CD4-positive, alpha-beta T cell treated with Interleukin-4 for 1 hour (primary cell): ENCODE measurements around the gene GIT2.
A peak's percentile ranks its signal among the peaks of the same experiment; 100 is the strongest.
"Not testable (repeated sequence)": the region's sequence is repeated elsewhere in the genome, so short reads cannot be mapped to it uniquely, and the experiment has no call there.

Experiments used
- DNase-seq, 2 donors: peaks; one replicate each; pipeline ENCODE4 v3.0.0-alpha.2; 2020 to 2022

The GIT2 gene

DNA sequence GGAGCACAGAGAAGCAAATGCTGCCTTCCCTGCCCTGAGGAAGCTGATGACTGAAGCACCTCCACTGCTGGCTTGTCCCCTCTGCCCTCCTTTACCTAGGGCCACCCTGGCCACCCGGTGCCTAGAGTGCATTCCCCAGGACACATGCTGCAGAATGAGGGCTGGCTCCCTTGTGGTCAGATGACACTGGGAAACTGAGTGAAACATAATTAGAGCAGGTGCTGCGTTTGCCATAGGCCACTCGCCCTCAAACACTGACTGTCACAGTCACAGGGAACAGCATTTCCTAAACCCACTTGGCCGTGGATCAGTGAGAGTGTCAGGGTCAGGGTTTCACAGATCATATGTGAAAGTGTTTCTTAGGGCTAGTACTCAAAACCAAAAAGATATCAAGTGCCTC lies 80.1 kb downstream of the GIT2 start:
- DNase-seq, result no peak

DNA sequence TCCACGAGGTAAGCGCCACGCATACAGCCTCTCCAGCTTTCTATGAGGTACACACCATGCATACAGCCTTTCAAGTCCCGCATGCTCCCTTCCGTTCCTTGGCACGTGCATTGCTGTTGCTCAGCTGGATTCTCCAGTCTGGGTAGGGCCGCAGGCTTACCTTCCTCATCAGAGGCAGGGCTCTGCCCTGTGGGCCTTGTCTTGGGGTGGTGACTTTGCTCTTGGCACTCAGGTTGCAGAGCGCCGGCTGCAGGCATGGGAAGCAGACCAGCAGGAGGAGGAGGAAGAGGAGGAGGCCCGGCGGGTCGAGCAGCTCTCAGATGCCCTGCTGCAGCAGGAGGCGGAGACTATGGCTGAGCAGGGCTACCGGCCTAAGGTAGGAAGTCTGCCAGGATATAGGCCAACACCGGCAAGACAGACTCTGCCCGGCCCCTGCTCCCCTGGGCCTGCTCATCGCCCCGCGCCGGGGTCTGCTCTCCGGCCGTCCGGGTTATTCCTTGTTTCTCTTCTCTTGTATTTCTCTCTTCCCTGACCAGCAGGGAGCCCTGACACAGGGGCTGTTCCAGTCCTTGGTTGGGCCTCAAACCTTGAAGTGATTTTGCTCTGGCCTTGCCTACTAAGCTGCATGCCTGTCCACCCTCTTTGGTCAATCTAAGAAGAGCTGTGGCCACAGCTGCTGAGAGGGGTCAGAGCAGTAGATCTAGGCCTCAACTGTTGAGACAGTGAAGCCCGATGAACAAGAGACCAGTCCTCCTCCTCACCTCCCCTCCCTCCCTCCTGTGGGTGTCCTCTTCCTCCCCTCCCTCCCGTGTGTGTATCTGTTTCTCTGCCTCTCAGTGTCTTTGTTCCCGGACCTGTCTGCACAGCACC lies 80.8 kb downstream of the GIT2 start:
- DNase-seq, result no peak

DNA sequence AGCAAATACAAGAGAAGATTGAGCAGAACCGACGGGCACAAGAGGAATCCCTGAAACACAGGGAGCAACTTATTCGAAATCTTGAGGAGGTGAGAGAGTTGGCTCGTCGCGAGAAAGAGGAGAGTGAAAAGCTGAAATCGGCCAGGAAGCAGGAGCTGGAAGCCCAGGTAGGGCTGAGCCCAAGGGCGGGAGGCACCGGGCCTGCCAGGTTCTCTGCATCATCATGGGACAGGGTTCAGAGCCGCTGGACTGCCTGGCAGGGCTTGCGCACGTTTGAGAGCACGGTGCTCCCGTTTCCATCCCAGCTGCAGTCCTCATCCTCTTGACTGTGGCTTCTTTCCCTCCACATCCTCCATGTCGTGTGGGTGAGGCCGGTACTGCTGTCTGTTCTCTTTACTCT lies 81.7 kb downstream of the GIT2 start:
- DNase-seq, result no peak

DNA sequence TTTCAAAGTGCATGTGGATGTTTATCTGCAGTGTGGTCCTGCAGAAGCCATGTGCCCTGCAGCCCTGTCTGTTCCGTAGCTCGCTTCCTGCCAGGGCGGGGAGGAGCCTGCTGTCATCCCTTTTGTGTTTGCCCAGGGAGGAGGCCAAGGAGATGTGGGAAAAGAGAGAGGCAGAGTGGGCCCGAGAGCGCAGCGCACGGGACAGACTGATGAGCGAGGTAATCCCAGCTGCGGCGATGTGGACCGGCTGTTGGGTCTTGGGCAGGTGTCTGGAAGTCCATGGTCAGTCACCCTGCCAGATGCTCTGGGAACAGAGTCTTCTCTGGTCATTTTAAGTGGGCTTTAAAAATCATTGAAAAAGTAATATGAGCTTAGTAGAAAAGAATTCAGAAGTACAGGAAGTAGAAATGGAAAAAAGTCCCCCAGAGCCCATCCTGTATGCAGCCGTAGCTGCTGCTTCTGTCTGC lies 83.3 kb downstream of the GIT2 start:
- DNase-seq, result no peak

DNA sequence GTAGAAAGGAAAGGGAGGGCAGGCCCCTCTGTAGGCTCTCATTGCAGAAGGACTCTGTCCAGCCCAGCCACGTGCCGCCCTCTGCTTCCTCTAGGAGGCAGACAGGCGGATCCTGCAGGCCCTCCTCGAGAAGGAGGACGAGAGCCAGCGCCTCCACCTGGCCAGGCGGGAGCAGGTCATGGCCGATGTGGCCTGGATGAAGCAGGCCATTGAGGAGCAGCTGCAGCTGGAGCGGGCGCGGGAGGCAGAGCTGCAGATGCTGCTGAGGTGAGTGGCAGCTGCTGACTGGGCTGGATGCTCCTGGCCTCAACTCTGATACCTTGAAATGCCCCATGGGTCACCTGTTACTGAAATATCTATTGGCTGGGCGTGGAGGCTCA lies 85.2 kb downstream of the GIT2 start:
- no peak for DNase-seq

DNA sequence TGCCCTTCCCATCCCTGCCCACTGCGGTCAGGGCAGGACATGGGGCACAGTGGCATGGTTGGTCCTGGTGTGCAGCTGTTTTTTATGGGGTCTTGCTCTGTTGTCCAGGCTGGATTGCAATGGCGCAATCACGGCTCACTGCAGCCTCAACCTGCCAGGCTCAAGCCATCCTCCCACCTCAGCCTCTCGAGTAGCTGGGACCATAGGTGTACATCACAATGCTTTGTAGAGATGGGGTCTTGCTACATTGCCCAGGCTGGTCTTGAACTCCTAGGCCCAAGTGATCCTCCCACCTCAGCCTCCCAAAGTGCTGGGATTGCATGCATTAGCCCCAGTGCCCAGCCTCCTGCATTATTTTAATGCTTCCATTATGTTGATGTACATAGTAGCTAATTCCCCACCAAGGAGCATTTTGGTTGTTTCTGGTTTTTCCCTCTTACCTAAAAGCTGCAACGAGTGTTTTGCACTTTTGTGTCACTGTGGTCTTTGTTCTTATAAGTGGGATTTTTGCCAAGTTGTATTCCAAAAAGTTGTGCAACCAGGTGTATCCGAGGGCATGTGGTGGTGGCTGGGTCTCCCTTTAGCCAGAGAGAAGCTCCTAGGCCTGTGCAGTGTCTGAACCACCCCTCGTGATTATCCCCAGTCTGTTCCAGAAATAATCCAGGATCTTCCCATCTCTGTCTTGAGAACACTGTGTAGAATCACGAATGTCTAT lies 85.8 kb downstream of the GIT2 start:
- DNase-seq, result no peak

DNA sequence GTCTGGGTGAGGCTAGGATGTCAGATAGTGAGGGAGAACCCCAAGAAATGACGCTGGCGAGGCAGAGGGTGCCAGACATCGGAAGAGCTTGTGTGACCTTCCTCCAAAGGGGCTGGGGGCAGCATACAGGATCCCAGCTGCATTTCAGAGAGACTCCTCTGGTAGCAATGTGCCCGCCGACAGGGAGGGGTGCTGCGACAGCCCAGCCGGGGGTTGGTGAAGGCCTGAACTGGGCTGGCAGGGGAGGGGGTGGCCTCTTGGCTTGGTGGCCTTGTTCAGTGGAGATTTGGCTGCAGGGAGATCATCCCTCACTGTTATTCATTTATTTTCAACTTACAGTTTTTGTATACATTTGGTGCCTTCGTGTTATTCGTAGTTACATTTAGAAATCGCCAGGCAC lies 90.9 kb downstream of the GIT2 start:
- no peak for DNase-seq

DNA sequence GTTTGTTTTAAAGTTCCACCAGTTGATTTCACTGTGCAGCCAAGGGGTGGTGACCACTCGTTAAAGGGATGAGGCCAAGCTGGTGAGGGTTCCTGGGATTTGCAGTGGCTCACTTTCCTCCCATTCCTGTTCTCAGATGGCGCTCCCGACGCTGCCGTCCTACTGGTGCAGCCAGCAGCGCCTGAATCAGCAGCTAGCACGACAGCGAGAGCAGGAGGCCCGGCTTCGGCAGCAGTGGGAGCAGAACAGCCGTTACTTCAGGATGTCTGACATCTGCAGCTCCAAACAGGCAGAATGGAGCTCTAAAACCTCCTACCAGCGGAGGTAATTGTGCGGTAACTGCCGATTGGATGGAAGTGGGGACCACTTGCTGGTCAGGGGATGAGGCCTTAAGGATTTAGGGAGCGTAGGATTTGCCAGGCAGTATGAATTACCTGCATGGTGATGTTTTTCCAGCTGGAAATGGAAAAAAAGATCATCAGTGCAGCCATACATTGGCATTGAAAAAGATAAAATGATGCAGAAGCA lies 93.2 kb downstream of the GIT2 start:
- no peak for DNase-seq

DNA sequence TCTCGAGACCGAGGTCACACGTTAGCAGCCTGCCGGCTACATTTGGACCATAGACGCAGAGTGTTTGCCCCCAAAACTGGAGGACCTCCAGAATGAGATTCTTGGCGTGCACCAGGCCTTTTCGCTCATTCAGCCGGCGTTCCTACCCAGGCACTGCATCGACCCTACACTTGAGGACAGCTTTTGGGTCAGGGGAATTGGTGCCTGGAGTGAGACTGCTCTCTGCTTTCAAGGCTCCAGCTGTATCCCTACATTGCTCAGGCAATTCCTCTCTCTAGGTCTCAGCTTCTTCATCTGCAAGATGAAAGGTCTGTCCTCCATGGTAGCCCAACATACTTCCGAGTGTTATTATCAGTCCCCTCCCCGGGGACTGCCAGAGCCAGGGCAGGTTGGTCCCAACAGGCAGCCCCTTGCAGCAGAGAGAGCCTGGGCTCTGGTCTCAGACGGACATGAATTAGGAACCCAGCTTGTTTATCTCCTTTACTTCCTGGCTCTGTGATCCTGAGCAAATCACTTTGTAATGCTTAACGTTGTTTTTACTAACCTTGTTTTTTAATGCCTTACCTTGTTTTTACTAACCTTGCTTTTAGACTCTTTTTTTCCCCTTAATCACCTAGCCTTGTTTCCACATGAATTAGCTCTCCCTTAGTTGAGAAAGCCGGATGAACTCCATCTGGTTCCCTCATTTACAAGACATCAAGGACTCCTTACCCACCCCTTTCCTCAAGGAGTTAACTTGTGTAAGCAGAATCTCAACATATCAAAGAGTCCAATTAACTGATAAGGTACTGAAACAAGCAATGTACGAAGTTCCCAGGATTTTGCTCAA lies 95.2 kb downstream of the GIT2 start:
- no peak for DNase-seq

DNA sequence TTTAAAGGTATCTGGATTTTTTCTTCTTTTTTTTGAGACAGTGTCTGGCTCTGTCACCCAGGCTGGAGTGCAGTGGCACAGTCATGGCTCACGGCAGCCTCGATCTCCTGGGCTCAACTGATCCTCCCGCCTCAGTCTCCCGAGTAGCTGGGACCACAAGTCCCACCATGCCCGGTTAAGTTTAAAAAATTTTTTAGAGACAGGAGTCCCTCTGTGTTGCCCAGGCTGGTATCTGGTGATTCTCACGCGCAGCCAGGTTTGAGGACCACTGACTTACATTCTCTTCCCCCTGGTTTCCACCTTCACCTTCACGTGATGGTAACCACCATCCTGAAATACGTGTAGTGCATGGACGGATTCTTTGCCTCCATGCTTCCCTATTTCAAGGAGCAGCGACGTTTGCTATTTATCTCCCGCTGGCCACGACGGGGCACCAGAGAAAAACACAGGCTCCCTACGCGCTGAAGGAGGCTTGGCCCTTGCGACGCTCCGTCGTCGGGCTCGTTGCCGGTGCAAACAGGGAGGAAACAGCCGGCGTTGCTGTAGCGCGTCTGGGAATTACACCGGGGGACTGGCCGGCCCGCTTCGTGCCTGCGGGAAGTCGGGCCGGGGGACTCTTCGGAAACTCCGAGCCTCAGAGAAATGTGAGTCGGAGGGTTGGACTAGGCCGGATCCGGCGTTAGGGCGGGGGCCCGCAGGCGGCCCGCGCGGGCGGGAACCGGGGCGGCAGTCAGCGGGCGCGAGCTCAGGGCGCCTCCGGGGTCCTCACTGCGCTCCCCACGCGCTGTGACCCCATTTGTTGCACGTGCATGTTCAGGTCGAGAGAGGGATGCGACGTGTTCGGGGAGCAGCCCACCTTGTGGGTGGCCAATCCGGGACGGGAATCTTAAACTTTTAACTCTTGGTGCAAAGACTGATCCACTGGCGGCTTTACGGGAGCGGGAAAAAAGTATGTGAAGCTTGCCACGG lies 96.1 kb downstream of the GIT2 start, which contains the start of gene TCHP:
TSS of gene TCHP (plus strand) at position 492 of the 969 bp plus-strand sequence. CDS start 2,753 bp downstream, outside the sequence.
- DNase-seq, result peak; percentile 80 to 81

DNA sequence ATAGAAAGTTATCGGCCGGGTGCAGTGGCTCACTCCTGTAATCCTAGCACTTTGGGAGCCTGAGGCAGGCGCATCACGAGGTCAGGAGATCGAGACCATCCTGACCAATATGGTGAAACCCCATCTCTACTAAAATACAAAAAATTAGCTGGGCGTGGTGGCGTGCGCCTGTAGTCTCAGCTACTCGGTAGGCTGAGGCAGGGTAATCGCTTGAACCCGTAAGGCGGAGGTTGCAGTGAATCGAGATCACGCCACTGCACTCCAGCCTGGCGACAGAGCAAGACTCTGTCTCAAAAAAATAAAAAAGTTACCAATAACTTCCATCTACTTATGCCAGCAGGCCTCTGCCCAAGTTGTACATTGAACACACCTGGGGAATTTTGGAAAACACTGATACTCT lies 96.8 kb downstream of the GIT2 start:
- DNase-seq, result not testable (repeated sequence)

DNA sequence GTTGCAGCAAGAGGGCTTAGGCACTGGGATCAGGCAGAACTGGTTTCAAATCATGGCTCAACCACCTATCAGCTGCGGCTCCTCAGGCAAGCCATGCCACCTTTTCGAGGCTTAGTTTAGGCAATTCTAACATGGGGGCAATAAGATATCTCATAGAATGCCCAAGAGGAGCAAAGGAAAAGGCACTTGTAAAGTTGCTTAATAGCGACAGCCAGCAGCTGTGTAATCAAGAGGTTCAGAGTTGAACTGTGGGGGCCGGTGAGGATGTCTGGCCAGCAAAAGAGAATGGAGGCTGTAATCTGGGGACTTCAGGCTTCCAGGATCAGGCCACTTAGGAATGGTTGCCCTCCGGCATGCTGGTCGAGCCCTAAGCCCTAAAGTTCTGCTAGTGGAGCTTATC lies 99.1 kb downstream of the GIT2 start:
- no peak for DNase-seq

DNA sequence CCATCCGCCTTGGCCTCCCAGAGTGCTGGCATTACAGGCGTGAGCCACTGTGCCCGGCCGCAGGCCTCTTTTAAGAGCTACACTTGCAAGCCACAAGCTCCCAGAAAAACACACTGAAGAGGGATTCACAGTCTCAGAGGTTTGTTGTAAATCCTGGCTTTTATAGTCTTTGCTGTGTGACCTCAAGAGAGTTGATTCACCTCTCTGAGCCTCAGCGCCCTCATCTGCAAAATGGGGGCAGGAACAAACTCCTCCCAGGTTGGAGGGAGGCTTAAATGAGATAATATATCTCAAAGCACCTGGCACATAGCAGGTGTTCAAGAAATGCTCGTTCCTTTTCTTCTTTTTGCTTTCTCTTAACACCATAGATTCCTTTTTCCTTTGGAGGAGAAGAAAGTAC lies 100.0 kb downstream of the GIT2 start:
- DNase-seq, result no peak

DNA sequence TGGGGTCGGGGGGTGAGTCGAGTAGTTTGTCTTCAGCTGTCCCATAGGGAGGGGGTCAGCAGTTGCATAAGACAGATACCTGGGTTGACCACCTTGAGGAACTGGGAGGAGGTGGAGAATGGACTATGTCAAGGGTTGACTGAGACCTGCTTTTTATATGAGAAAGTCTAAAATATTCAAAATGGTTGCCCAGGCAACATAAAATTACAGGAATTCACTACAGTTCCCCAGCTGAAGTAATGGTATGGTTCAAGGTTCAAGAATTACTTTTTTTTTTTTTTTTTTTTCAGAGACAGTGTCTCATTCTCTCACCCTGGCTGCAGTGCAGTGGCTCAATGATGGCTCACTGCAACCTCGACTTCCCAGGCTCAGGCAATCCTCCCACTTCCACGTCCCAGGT lies 101.2 kb downstream of the GIT2 start:
- DNase-seq, result no peak

DNA sequence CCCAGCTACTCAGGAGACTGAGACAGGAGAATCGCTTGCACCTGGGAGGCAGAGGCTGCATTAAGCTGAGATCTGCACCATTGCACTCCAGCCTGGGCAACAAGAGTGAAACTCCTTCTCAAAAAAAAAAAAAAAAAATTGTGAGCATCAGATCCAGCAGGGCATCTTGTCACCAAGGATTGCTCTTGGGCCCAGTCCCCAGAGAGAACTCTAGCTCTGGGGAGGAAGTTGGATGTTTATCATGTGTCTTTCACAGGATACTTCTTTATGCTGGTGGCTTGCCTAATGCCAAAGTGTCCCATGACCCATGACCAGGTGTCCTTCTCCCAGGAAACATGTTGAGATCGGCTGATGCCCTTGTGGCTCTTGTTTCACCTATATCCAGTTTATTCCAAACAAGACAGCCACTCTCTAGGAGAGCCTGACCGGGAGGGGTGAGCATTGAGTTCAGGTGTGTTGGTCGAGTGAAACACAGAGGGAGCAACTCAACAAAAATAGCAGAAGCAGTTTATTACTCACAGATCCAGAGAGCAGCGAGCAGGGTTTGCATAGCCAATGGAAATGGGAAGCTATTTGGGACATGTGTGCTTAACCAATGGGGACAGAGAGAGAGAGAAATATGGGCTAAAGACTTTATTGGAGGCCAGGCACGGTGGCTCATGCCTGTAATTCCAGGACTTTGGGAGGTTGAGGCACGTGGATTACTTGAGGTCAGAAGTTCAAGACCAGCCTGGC lies 102.7 kb downstream of the GIT2 start:
- DNase-seq, result no peak

DNA sequence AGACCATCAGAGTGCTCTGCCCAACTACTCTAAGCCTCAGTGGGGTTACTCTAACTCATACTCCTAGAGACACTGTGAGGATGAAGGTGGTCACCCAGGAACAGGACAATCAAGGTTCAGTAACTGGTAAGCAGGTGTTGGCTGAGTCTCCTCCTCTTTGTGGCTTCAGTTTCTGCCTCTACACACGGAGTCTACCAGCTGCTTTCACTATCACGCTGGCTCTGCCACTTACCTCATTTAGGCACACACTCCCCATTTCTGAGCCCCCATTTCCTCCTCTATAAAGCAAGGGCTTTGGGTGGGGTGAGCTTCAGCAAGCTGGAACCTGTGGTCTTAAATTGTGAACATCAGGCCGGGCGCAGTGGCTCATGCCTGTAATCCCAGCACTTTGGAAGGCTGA lies 103.4 kb downstream of the GIT2 start:
- DNase-seq, result peak; percentile 42 to 50

DNA sequence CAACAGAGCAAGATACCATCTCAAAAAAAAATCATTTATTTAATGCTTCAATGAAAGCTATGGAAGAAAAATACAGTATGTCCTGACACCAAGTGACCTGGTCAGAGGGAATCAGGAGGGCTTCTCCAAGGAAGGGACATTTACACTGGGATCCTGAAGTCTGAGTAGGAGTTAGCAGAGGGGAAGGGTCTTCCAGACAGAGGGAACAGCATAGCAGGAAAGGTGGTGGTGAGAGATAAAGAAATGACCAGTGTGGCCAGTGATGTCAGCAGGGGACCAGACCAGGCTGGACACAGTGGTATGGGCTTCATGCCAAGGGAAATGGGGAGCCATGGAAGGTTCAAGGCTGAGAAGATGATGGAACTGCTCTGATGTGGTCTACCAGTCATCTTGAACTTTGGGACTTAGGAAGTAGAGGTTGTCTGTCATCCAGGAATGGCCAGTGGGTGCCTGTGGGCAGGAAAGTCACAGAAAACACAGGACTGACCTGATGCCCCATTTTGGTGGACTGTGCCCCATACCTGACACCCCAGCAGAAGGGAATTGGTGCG lies 103.9 kb downstream of the GIT2 start:
- no peak for DNase-seq

DNA sequence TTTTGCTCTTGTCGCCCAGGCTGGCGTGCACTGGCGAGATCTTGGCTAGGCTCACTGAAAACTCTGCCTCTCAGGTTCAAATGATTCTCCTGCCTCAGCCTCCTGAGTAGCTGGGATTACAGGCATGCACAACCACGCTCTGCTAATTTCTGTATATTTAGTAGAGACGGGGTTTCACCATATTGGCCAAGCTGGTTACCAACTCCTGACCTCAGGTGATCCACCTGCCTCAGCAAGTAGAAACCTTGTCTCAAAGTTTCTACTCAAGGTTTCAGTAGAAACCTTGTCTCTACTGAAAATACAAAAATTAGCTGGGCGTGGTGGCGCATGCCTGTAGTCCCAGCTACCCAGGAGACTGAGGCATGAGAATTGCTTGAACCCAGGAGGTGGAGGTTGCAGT lies 104.4 kb downstream of the GIT2 start:
- not testable (repeated sequence) for DNase-seq

DNA sequence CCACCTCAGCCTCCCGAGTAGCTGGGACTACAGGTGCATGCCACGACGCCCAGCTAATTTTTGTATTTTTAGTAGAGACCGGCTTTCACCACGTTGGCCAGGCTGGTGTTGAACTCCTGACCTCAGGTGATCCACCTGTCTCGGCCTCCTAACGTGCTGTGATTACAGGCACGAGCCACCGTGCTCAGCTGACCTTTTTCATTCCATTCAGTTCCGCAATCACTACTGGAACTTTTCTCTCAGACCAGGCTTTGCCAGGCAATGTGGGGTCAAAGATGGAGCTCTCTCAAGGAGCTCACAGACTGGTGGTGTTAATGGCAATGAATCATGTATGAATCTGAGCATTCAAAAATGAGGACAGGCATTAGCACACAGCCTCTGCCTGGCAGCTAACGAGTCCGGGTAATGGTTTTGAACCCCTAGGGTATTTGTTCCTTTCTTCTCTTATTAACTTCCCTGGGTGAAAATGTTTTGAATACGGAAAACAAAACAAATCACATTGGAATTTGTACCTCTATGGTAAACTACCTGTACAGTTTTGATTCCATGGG lies 105.5 kb downstream of the GIT2 start:
- DNase-seq, result no peak
